Breast epithelium (tissue), 3 donors: ENCODE measurements around the gene ANAPC4. TPM values are rescaled to one million over a fixed set of nuclear protein-coding genes. Genes with fewer than 3 reads are reported as not detected.

Source experiments
- total RNA-seq, 3 donors: library from RNA; depleted of rRNA; stranded (reverse); fragments of >200 nt; gene quantifications; one replicate each; pipeline ENCODE4 v1.1.0, GENCODE V29; 2016

Gene ANAPC4
- total RNA-seq, 3 donors from 2014 or later = 34.6 to 59.7 (median 36.1) TPM

Other genes with a start within 250 kb of the ANAPC4 start
- gene SEPSECS, start 216.8 kb upstream of the ANAPC4 start, total RNA-seq = 10 to 100 TPM in 2 of 3 donors, 1 to 10 TPM in 1; 8.8 to 18.7 (median 10.8) TPM
- gene PI4K2B, start 143.2 kb upstream of the ANAPC4 start, total RNA-seq = 10 to 100 TPM; 12.3 to 22.0 (median 21.0) TPM
- gene ZCCHC4, start 64.5 kb upstream of the ANAPC4 start, total RNA-seq = 10 to 100 TPM; 10.7 to 32.1 (median 18.7) TPM